Omental fat pad (tissue), 4 donors: ENCODE data around the gene CCDC85B. TPM values are rescaled to one million over a fixed set of nuclear protein-coding genes. Genes with fewer than 3 reads are reported as not detected.

Experiments used
- ATAC-seq: fragments of 150-250 bp; one replicate; pipeline ENCODE4 v1.9.1; 2016; ENCODE audit warnings: mild to moderate bottlenecking, moderate library complexity; ENCODE audit not compliant: low FRiP score
- DNase-seq: peaks from one replicate; pipeline ENCODE4 v3.0.0-alpha.2; 2019; ENCODE audit warnings: low spot score
- total RNA-seq, 4 donors: library from RNA; depleted of rRNA; stranded (reverse); fragments of >200 nt; gene quantifications; one replicate each; pipeline ENCODE4 v1.1.0, GENCODE V29; 2016
- TF ChIP-seq, protein P1 (sequence below), 3 donors: fragments of 450-650 bp; IDR thresholded peaks; one replicate each; pipeline ENCODE4 v1.5.1; 2016 to 2017; ENCODE audit warnings: antibody characterized with exemption in 3 of 3, mild to moderate bottlenecking in 3 of 3, moderate library complexity in 2 of 3

Gene CCDC85B
- total RNA-seq, 4 donors from 2014 or later: 40.2 to 85.9 (median 59.4) TPM

- TF ChIP-seq, protein P1, sequence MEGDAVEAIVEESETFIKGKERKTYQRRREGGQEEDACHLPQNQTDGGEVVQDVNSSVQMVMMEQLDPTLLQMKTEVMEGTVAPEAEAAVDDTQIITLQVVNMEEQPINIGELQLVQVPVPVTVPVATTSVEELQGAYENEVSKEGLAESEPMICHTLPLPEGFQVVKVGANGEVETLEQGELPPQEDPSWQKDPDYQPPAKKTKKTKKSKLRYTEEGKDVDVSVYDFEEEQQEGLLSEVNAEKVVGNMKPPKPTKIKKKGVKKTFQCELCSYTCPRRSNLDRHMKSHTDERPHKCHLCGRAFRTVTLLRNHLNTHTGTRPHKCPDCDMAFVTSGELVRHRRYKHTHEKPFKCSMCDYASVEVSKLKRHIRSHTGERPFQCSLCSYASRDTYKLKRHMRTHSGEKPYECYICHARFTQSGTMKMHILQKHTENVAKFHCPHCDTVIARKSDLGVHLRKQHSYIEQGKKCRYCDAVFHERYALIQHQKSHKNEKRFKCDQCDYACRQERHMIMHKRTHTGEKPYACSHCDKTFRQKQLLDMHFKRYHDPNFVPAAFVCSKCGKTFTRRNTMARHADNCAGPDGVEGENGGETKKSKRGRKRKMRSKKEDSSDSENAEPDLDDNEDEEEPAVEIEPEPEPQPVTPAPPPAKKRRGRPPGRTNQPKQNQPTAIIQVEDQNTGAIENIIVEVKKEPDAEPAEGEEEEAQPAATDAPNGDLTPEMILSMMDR (IDR thresholded peaks at IDR 0.05): no peak
- ATAC-seq: no peak
- DNase-seq: no peak
Measured at GRCh38 chr11:65921033-65921555, 30.6 kb downstream of the CCDC85B start.

GRCh38 chr11:65921876-65922275 lies 31.4 kb downstream of the CCDC85B start:
- TF ChIP-seq, protein P1 (IDR thresholded peaks at IDR 0.05): no peak
- DNase-seq (no peak), ATAC-seq (no peak)

GRCh38 chr11:65922565-65922964 lies 32.1 kb downstream of the CCDC85B start:
- DNase-seq (no peak), ATAC-seq (no peak)
- TF ChIP-seq, protein P1 (IDR thresholded peaks at IDR 0.05): no peak

DNA sequence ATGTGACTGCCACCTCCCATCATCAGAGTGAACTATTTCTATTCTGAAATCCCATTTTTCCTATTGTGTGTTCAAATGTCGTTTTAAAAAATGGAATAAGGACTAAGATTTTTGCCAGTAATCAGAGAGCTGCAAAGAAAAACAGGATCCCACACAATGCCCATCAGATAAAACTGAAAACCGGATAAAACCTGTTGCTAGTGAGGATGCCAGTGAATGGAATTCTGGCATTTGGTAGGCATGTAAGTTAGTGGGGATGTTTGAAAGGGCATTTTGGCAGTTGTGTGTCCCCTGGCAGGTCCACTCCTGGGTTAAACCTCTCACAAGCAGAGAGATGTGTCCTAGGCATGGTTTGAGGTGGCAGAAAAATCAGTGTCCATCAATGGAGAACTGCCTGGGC lies 34.9 kb downstream of the CCDC85B start:
- ATAC-seq (no peak), DNase-seq (no peak)
- TF ChIP-seq, protein P1 (IDR thresholded peaks at IDR 0.05): no peak

GRCh38 chr11:65927904-65928397 lies 37.5 kb downstream of the CCDC85B start:
- DNase-seq (no peak), ATAC-seq (no peak)
- TF ChIP-seq, protein P1 (IDR thresholded peaks at IDR 0.05): no peak

- TF ChIP-seq, protein P1 (IDR thresholded peaks at IDR 0.05): no peak
- DNase-seq: no peak
- no peak for ATAC-seq
Measured at GRCh38 chr11:65928667-65929066, 38.2 kb downstream of the CCDC85B start.

- ATAC-seq (no peak), DNase-seq (no peak)
- TF ChIP-seq, protein P1 (IDR thresholded peaks at IDR 0.05): no peak
Measured at GRCh38 chr11:65931773-65932557, 41.5 kb downstream of the CCDC85B start.
